HCT116 (cell line): ENCODE results near the gene SMIM41. TPM values are rescaled to one million over a fixed set of nuclear protein-coding genes. Genes with fewer than 3 reads are reported as not detected.

Source experiments
- ATAC-seq: fragments of 200-7000 bp; cut with Tn5 transposase; 2 replicates; pipeline ENCODE4 v1.9.1; 2020; ENCODE audit warnings: mild to moderate bottlenecking, moderate library complexity
- BruUV-seq: library from RNA; stranded (reverse); fragments of 400-500 nt; replicated peaks from 2 replicates; lab custom pipeline; 2021; lab: Mats Ljungman, UMichigan
- CTCF ChIA-PET: fragments of 300-600 bp; sonication (Branson Sonifier 250); formaldehyde crosslinking; loops from one replicate; lab custom pipeline; 2021; ENCODE audit warnings: antibody characterized with exemption; lab: Charles Lee
- POLR2A ChIA-PET: fragments of 300-600, 350-600 bp; sonication (Branson Sonifier 250); formaldehyde crosslinking; loops from one replicate; lab custom pipeline; 2021; ENCODE audit warnings: antibody characterized with exemption; lab: Charles Lee
- RAD21 ChIA-PET, 2 experiments: fragments of 300-600 bp; sonication (Branson Sonifier 250); formaldehyde crosslinking; loops; one replicate each; lab custom pipeline; 2023; ENCODE audit warnings: low total read pairs in 2 of 2; ENCODE audit not compliant: uncharacterized antibody in 2 of 2, unreplicated experiment in 2 of 2, low non-redundant PET in 1 of 2; lab: Charles Lee
- DNase-seq: peaks from one replicate; pipeline ENCODE4 v3.0.0-alpha.2; 2010; ENCODE audit warnings: low read depth, low spot score
- H2AFZ ChIP-seq: fragments of 200-600 bp; shearing (Covaris generic), sonication (generic); 2 replicates; pipeline ENCODE4 v1.6.1; 2017; ENCODE audit warnings: low read depth, mixed run types, mixed read lengths, antibody characterized with exemption, low read length; ENCODE audit not compliant: poor library complexity, severe bottlenecking
- H3K27ac ChIP-seq: 2 replicates; pipeline ENCODE4 v1.5.1; 2012; ENCODE audit warnings: low read depth, low read length
- H3K27me3 ChIP-seq: fragments of 200-600 bp; sonication (generic); 2 replicates; pipeline ENCODE4 v1.6.1; 2016; ENCODE audit warnings: mixed run types, low read length, mixed read lengths; ENCODE audit not compliant: insufficient read depth
- H3K36me3 ChIP-seq, 2 experiments: fragments of 200-500 bp in 1 of 2; fragments of 200-600 bp in 1 of 2; sonication (Bioruptor generic) in 1 of 2; sonication (generic) in 1 of 2; 2 replicates each; pipeline versions ENCODE4 v1.5.1 to v1.6.1; 2014 to 2016; ENCODE audit warnings: low read length in 2 of 2, inconsistent platforms in 1 of 2, mixed read lengths in 1 of 2, mixed run types in 1 of 2; ENCODE audit not compliant: insufficient read depth in 2 of 2, control insufficient read depth in 1 of 2
- H3K4me1 ChIP-seq, 2 experiments: fragments of 200-600 bp in 1 of 2; sonication (generic) in 1 of 2; 2 replicates each; pipeline versions ENCODE4 v1.5.1 to v1.6.1; 2012 to 2017; ENCODE audit warnings: low read length in 2 of 2, inconsistent platforms in 1 of 2, mild to moderate bottlenecking in 1 of 2, mixed read lengths in 1 of 2, mixed run types in 1 of 2, moderate library complexity in 1 of 2; ENCODE audit not compliant: insufficient read depth in 2 of 2, control insufficient read depth in 1 of 2
- H3K4me2 ChIP-seq: fragments of 200-600 bp; sonication (generic); 2 replicates; pipeline ENCODE4 v1.6.1; 2017; ENCODE audit warnings: mixed run types, low read length, mixed read lengths
- H3K4me3 ChIP-seq, 2 experiments: fragments of 200-600 bp in 1 of 2; sonication (generic) in 1 of 2; replicated peaks in 1 of 2; 2 replicates each; pipeline ENCODE4 v1.5.1; 2011 to 2016; ENCODE audit warnings: low read length in 2 of 2, control low read depth in 1 of 2, low read depth in 1 of 2, mild to moderate bottlenecking in 1 of 2, mixed read lengths in 1 of 2, mixed run types in 1 of 2
- H3K79me2 ChIP-seq: fragments of 200-600 bp; sonication (generic); 2 replicates; pipeline ENCODE4 v1.6.1; 2017; ENCODE audit warnings: mild to moderate bottlenecking, mixed run types, low read length, moderate library complexity, mixed read lengths; ENCODE audit not compliant: insufficient read depth
- H3K9ac ChIP-seq: fragments of 200-600 bp; sonication (generic); 2 replicates; pipeline ENCODE4 v1.6.1; 2016; ENCODE audit warnings: low read length, mixed read lengths
- H3K9me2 ChIP-seq: fragments of 200-600 bp; sonication (generic), shearing (Covaris generic); 2 replicates; pipeline ENCODE4 v1.6.1; 2017; ENCODE audit warnings: mixed run types, mild to moderate bottlenecking, moderate library complexity; ENCODE audit not compliant: insufficient read depth
- H3K9me3 ChIP-seq, 2 experiments: fragments of 200-500 bp in 1 of 2; fragments of 200-600 bp in 1 of 2; sonication (Bioruptor generic) in 1 of 2; sonication (generic) in 1 of 2; 2 replicates each; pipeline ENCODE4 v1.6.1; 2014 to 2017; ENCODE audit warnings: low read length in 2 of 2, mixed read lengths in 2 of 2, inconsistent platforms in 1 of 2, low read depth in 1 of 2, mild to moderate bottlenecking in 1 of 2, mixed run types in 1 of 2, moderate library complexity in 1 of 2; ENCODE audit not compliant: control insufficient read depth in 1 of 2, insufficient read depth in 1 of 2
- H4K20me1 ChIP-seq: fragments of 200-600 bp; sonication (generic), shearing (Covaris generic); 2 replicates; pipeline ENCODE4 v1.6.1; 2017; ENCODE audit warnings: mixed run types, mild to moderate bottlenecking, moderate library complexity; ENCODE audit not compliant: insufficient read depth
- CTCF ChIP-seq, 3 experiments: fragments of 200-600 bp in 1 of 3; sonication (generic) in 1 of 3; IDR thresholded peaks in 2 of 3; conservative IDR thresholded peaks in 1 of 3; 2 replicates each; pipeline ENCODE4 v1.5.1; 2012 to 2017; ENCODE audit warnings: low read depth in 2 of 3, low read length in 2 of 3, antibody characterized with exemption in 1 of 3, borderline replicate concordance in 1 of 3, control low read depth in 1 of 3, mild to moderate bottlenecking in 1 of 3, mixed read lengths in 1 of 3, mixed run types in 1 of 3, moderate library complexity in 1 of 3; ENCODE audit not compliant: insufficient read depth in 1 of 3
- POLR2AphosphoS5 ChIP-seq: IDR thresholded peaks from 2 replicates; pipeline ENCODE4 v1.6.1; 2011; ENCODE audit warnings: mild to moderate bottlenecking, low read depth, low read length, moderate library complexity
- REST ChIP-seq: IDR thresholded peaks from 2 replicates; pipeline ENCODE4 v1.6.1; 2012; ENCODE audit warnings: low read depth
- SIN3A ChIP-seq: IDR thresholded peaks from 2 replicates; pipeline ENCODE4 v1.6.1; 2012; ENCODE audit warnings: low read depth
- SP1 ChIP-seq: IDR thresholded peaks from 2 replicates; pipeline ENCODE4 v1.6.1; 2012; ENCODE audit warnings: low read depth
- ZBTB33 ChIP-seq: IDR thresholded peaks from 2 replicates; pipeline ENCODE4 v1.6.1; 2011; ENCODE audit warnings: mild to moderate bottlenecking, low read length, moderate library complexity; ENCODE audit not compliant: insufficient replicate concordance; ENCODE audit errors: extremely low read depth
- intact Hi-C: fragments of 100-400 bp; cut with micrococcal nuclease; formaldehyde crosslinking; loops from 2 replicates; pipeline ENCODE4 v1.10.0; 2022
- total RNA-seq: library from RNA; stranded (reverse); gene quantifications from one replicate; pipeline ENCODE4 v1.2.1, GENCODE V29; 2021; ENCODE audit not compliant: unreplicated experiment

Gene SMIM41
- total RNA-seq, 1 experiment from 2014 or later, result not detected

- TF ChIP-seq SP1, result no peak
- no peak for TF ChIP-seq SIN3A
- peak in 2 of 3 experiments; percentile 96 to 98; a peak in 4 of 6 replicates for TF ChIP-seq CTCF (IDR thresholded peaks at IDR 0.05 in 2 of 3, conservative IDR thresholded peaks at IDR 0.05 in 1 of 3; ENCODE audit: borderline replicate concordance in 1 of 3, insufficient read depth in 1 of 3, low read depth in 2 of 3, low read length in 2 of 3)
- no peak for TF ChIP-seq POLR2AphosphoS5
- no peak for TF ChIP-seq ZBTB33
- no peak for TF ChIP-seq REST
- Histone ChIP-seq H3K79me2 (no peaks in the 10 kb centered on the region; the same call in 1 of the 2 replicates), H4K20me1 (no peaks in the 10 kb centered on the region), H3K4me3 (no peak overlapping the region), H3K4me1 (peaks cover 19 to 43% of the 10 kb centered on the region in 2 experiments), H2AFZ (peak overlapping the region; percentile 59), H3K4me2 (0 out of 2 replicates have a peak overlapping the region, but pooled peaks have one; percentile 18), H3K36me3 (no peaks in the 10 kb centered on the region), H3K27me3 (no peaks in the 10 kb centered on the region), H3K9ac (no peak overlapping the region), H3K9me3 (no peaks in the 10 kb centered on the region), H3K27ac (no peak overlapping the region), H3K9me2 (no peaks in the 10 kb centered on the region)
- intact Hi-C loops, result loop anchor here (1.0 to 5.0 kb wide), 4 partner anchors 188 to 740 kb away; no protein-coding TSS in a partner anchor
- DNase-seq (no peak), ATAC-seq (peak; percentile 73)
- BruUV-seq, result no TSS peak
- ChIA-PET RAD21 (no interaction called here), POLR2A (no interaction called here), CTCF (interaction anchor here (1.2 to 1.3 kb wide), 3 partner anchors 18 to 738 kb away, joined by 3 to 4 read pairs (median 3); no protein-coding TSS in a partner anchor)
These were observed 60.1 kb downstream of the SMIM41 start for GRCh38 chr12:52139579-52140062.
